ENCODE measurements around the gene GIPC1.
"Not testable (repeated sequence)": the region's sequence is repeated elsewhere in the genome, so short reads cannot be mapped to it uniquely, and the experiment has no call there.

GIPC1 gene

DNA sequence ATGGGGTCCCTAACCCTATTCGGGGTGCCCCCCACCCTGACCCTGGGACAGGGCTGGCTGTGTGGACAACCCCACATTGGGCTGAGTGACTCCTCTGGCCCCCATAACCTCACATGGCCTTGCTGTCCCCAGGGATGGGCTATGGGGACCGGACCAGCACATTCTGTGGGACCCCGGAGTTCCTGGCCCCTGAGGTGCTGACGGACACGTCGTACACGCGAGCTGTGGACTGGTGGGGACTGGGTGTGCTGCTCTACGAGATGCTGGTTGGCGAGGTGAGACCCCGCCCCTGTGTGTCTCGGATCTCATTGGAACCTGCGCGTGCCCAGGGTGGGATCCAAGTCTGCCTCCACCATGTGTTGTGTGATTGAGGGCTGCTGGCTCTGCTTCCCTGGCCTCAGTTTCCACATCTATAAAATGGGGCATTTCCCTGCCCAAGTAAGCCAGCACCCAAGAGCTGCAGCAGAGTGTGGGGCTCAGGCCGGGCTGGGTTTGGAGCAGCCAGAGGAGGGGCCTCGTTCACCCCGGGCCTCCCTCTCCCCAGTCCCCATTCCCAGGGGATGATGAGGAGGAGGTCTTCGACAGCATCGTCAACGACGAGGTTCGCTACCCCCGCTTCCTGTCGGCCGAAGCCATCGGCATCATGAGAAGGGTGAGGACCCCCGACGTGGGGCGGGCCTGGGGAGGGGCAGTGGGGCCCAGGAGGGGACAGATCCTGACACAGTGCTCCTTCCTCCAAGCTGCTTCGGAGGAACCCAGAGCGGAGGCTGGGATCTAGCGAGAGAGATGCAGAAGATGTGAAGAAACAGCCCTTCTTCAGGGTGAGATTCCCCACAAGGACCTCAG is 25.7 kb downstream of the GIPC1 start:
- Histone ChIP-seq H3K36me3 (ENCODE audit: control insufficient read depth in 1 of 2, insufficient read depth in 2 of 2, low read length in 2 of 2) (peaks cover 0 to 9% of the 10 kb centered on the region in 2 donors), H3K9ac (ENCODE audit: low read depth in 1 of 2, low read length in 2 of 2) (no peak overlapping the region), H3K27ac (ENCODE audit: low read depth, low read length) (no peak overlapping the region), H3K27me3 (ENCODE audit: control insufficient read depth in 1 of 2, insufficient read depth in 2 of 2, low read length in 2 of 2) (peaks cover 15 to 18% of the 10 kb centered on the region in 2 donors), H3K4me1 (ENCODE audit: control insufficient read depth in 1 of 2, insufficient read depth in 2 of 2, low read length in 2 of 2) (peaks cover 3 to 11% of the 10 kb centered on the region in 2 donors), H3K4me3 (ENCODE audit: low read depth in 1 of 2, low read length in 2 of 2) (no peak overlapping the region), H3K9me3 (ENCODE audit: control insufficient read depth in 1 of 2, low read length in 2 of 2) (no peaks in the 10 kb centered on the region)

- Histone ChIP-seq H3K27ac (ENCODE audit: low read depth, low read length) (no peak overlapping the region), H3K9me3 (ENCODE audit: control insufficient read depth in 1 of 2, low read length in 2 of 2) (no peaks in the 10 kb centered on the region), H3K4me3 (ENCODE audit: low read depth in 1 of 2, low read length in 2 of 2) (no peak overlapping the region), H3K36me3 (ENCODE audit: control insufficient read depth in 1 of 2, insufficient read depth in 2 of 2, low read length in 2 of 2) (peaks cover 0 to 16% of the 10 kb centered on the region in 2 donors), H3K4me1 (ENCODE audit: control insufficient read depth in 1 of 2, insufficient read depth in 2 of 2, low read length in 2 of 2) (peaks cover 3 to 4% of the 10 kb centered on the region in 2 donors), H3K27me3 (ENCODE audit: control insufficient read depth in 1 of 2, insufficient read depth in 2 of 2, low read length in 2 of 2) (peaks cover 0 to 2% of the 10 kb centered on the region in 2 donors), H3K9ac (ENCODE audit: low read depth in 1 of 2, low read length in 2 of 2) (no peak overlapping the region)
These were observed 28.1 kb downstream of the GIPC1 start for GRCh38 chr19:14467816-14468215.

GRCh38 chr19:14467391-14467790 is 28.5 kb downstream of the GIPC1 start:
- no peak overlapping the region for H3K27ac ChIP-seq (ENCODE audit: low read depth, low read length)
- H3K9me3 ChIP-seq (ENCODE audit: control insufficient read depth in 1 of 2, low read length in 2 of 2): no peaks in the 10 kb centered on the region
- H3K4me1 ChIP-seq (ENCODE audit: control insufficient read depth in 1 of 2, insufficient read depth in 2 of 2, low read length in 2 of 2): peaks cover 2% of the 10 kb centered on the region in 2 donors
- no peak overlapping the region for H3K9ac ChIP-seq (ENCODE audit: low read depth in 1 of 2, low read length in 2 of 2)
- H3K4me3 ChIP-seq (ENCODE audit: low read depth in 1 of 2, low read length in 2 of 2): no peak overlapping the region
- H3K36me3 ChIP-seq (ENCODE audit: control insufficient read depth in 1 of 2, insufficient read depth in 2 of 2, low read length in 2 of 2): peaks cover 0 to 16% of the 10 kb centered on the region in 2 donors
- H3K27me3 ChIP-seq (ENCODE audit: control insufficient read depth in 1 of 2, insufficient read depth in 2 of 2, low read length in 2 of 2): no peaks in the 10 kb centered on the region

GRCh38 chr19:14463747-14464146 is 32.2 kb downstream of the GIPC1 start:
- Histone ChIP-seq H3K9me3 (ENCODE audit: control insufficient read depth in 1 of 2, low read length in 2 of 2) (no peaks in the 10 kb centered on the region), H3K4me3 (ENCODE audit: low read depth in 1 of 2, low read length in 2 of 2) (no peak overlapping the region), H3K27me3 (ENCODE audit: control insufficient read depth in 1 of 2, insufficient read depth in 2 of 2, low read length in 2 of 2) (no peaks in the 10 kb centered on the region), H3K4me1 (ENCODE audit: control insufficient read depth in 1 of 2, insufficient read depth in 2 of 2, low read length in 2 of 2) (no peaks in the 10 kb centered on the region), H3K27ac (ENCODE audit: low read depth, low read length) (no peak overlapping the region), H3K9ac (ENCODE audit: low read depth in 1 of 2, low read length in 2 of 2) (no peak overlapping the region), H3K36me3 (ENCODE audit: control insufficient read depth in 1 of 2, insufficient read depth in 2 of 2, low read length in 2 of 2) (peaks cover 0 to 21% of the 10 kb centered on the region in 2 donors)

DNA sequence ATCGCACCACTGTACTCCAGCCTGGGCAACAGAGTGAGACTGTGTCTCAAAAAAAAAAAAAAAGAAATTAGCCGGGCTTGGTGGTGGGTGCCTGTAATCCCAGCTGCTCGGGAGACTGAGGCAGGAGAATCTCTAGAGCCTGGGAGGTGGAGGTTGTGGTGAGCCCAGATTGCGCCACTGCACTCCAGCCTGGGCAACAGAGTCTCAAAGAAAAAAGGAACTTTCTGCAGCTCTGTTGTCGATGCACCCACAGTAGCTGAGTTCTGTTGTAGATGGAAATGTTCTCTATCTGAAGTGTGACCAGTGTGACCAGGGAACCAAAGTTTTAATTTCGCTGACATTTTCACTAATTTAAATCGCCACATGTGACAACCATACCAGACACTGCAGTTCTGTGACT is 33.5 kb downstream of the GIPC1 start:
- H3K27ac ChIP-seq (ENCODE audit: low read depth, low read length); H3K4me3 ChIP-seq (ENCODE audit: low read depth in 1 of 2, low read length in 2 of 2); H3K9me3 ChIP-seq (ENCODE audit: control insufficient read depth in 1 of 2, low read length in 2 of 2); H3K4me1 ChIP-seq (ENCODE audit: control insufficient read depth in 1 of 2, insufficient read depth in 2 of 2, low read length in 2 of 2); H3K9ac ChIP-seq (ENCODE audit: low read depth in 1 of 2, low read length in 2 of 2); H3K27me3 ChIP-seq (ENCODE audit: control insufficient read depth in 1 of 2, insufficient read depth in 2 of 2, low read length in 2 of 2): not testable (repeated sequence)
- peaks cover 0 to 17% of the 10 kb centered on the region in 2 donors for H3K36me3 ChIP-seq (ENCODE audit: control insufficient read depth in 1 of 2, insufficient read depth in 2 of 2, low read length in 2 of 2)

DNA sequence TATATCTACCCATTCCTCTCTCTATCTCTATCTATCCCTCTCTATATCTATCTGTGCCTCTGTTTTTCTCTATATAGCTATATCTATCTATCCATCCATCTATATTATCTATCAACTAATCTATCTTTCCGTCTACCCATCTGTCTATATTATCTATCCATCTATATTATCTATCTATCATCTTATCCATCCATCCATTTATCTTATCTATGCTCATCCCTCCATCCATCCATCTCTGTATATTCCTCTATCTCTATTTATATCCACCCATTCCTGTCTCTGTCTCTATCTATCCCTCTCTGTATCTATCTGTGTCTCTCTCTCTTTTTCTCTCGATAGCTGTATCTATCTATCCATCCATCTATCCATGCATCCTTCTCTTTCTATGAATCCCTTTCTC is 35.0 kb downstream of the GIPC1 start:
- Histone ChIP-seq H3K27me3 (ENCODE audit: control insufficient read depth in 1 of 2, insufficient read depth in 2 of 2, low read length in 2 of 2) (no peaks in the 10 kb centered on the region), H3K9me3 (ENCODE audit: control insufficient read depth in 1 of 2, low read length in 2 of 2) (no peaks in the 10 kb centered on the region), H3K9ac (ENCODE audit: low read depth in 1 of 2, low read length in 2 of 2) (no peak overlapping the region), H3K36me3 (ENCODE audit: control insufficient read depth in 1 of 2, insufficient read depth in 2 of 2, low read length in 2 of 2) (peaks cover 0 to 17% of the 10 kb centered on the region in 2 donors), H3K27ac (ENCODE audit: low read depth, low read length) (no peak overlapping the region), H3K4me1 (ENCODE audit: control insufficient read depth in 1 of 2, insufficient read depth in 2 of 2, low read length in 2 of 2) (no peaks in the 10 kb centered on the region), H3K4me3 (ENCODE audit: low read depth in 1 of 2, low read length in 2 of 2) (no peak overlapping the region)

- Histone ChIP-seq H3K36me3 (ENCODE audit: control insufficient read depth in 1 of 2, insufficient read depth in 2 of 2, low read length in 2 of 2) (peaks cover 0 to 17% of the 10 kb centered on the region in 2 donors), H3K27me3 (ENCODE audit: control insufficient read depth in 1 of 2, insufficient read depth in 2 of 2, low read length in 2 of 2) (no peaks in the 10 kb centered on the region), H3K4me3 (ENCODE audit: low read depth in 1 of 2, low read length in 2 of 2) (no peak overlapping the region), H3K9ac (ENCODE audit: low read depth in 1 of 2, low read length in 2 of 2) (no peak overlapping the region), H3K4me1 (ENCODE audit: control insufficient read depth in 1 of 2, insufficient read depth in 2 of 2, low read length in 2 of 2) (no peaks in the 10 kb centered on the region), H3K9me3 (ENCODE audit: control insufficient read depth in 1 of 2, low read length in 2 of 2) (no peaks in the 10 kb centered on the region), H3K27ac (ENCODE audit: low read depth, low read length) (no peak overlapping the region)
These were observed 36.2 kb downstream of the GIPC1 start for GRCh38 chr19:14459703-14460102.

DNA sequence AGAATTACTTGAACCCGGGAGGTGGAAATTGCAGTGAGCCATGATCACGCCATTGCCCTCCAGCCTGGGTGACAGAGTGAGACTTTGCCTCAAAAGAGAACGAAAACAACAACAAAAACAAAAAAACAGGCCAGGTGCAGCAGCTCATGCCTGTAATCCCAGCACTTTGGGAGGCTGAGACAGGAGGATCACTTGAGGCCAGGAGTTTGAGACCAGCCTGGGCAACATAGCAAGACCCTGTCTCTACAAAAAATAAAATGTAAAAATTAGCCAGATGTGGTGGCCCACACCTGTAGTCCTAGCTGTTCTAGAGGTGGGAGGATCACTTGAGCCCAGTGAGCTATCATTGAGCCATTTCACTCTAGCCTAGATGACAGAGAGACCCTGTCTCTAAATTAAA is 43.6 kb downstream of the GIPC1 start:
- H3K9ac ChIP-seq (ENCODE audit: low read depth in 1 of 2, low read length in 2 of 2); H3K27ac ChIP-seq (ENCODE audit: low read depth, low read length); H3K4me1 ChIP-seq (ENCODE audit: control insufficient read depth in 1 of 2, insufficient read depth in 2 of 2, low read length in 2 of 2); H3K4me3 ChIP-seq (ENCODE audit: low read depth in 1 of 2, low read length in 2 of 2); H3K27me3 ChIP-seq (ENCODE audit: control insufficient read depth in 1 of 2, insufficient read depth in 2 of 2, low read length in 2 of 2); H3K9me3 ChIP-seq (ENCODE audit: control insufficient read depth in 1 of 2, low read length in 2 of 2): not testable (repeated sequence)
- peaks cover 5 to 28% of the 10 kb centered on the region in 2 donors for H3K36me3 ChIP-seq (ENCODE audit: control insufficient read depth in 1 of 2, insufficient read depth in 2 of 2, low read length in 2 of 2)

DNA sequence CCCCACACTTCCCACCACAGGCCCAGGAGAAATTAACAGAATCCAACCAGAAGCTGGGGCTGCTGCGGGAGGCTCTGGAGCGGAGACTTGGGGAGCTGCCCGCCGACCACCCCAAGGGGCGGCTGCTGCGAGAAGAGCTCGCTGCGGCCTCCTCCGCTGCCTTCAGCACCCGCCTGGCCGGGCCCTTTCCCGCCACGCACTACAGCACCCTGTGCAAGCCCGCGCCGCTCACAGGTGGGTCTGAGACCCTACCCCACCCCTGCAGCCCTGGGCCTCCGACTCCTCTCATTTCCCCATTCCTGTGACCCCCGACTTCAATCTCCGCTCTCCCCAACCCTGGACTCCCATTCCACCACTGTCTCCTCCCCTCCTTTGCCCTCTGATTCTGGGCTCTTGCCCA is 45.1 kb downstream of the GIPC1 start:
- no peaks in the 10 kb centered on the region for H3K9me3 ChIP-seq (ENCODE audit: control insufficient read depth in 1 of 2, low read length in 2 of 2)
- no peaks in the 10 kb centered on the region for H3K27me3 ChIP-seq (ENCODE audit: control insufficient read depth in 1 of 2, insufficient read depth in 2 of 2, low read length in 2 of 2)
- H3K27ac ChIP-seq (ENCODE audit: low read depth, low read length): no peak overlapping the region
- no peaks in the 10 kb centered on the region for H3K4me1 ChIP-seq (ENCODE audit: control insufficient read depth in 1 of 2, insufficient read depth in 2 of 2, low read length in 2 of 2)
- no peak overlapping the region for H3K9ac ChIP-seq (ENCODE audit: low read depth in 1 of 2, low read length in 2 of 2)
- peaks cover 5 to 37% of the 10 kb centered on the region in 2 donors for H3K36me3 ChIP-seq (ENCODE audit: control insufficient read depth in 1 of 2, insufficient read depth in 2 of 2, low read length in 2 of 2)
- H3K4me3 ChIP-seq (ENCODE audit: low read depth in 1 of 2, low read length in 2 of 2): no peak overlapping the region

- H3K4me1 ChIP-seq (ENCODE audit: control insufficient read depth in 1 of 2, insufficient read depth in 2 of 2, low read length in 2 of 2): no peaks in the 10 kb centered on the region
- H3K9ac ChIP-seq (ENCODE audit: low read depth in 1 of 2, low read length in 2 of 2): no peak overlapping the region
- no peaks in the 10 kb centered on the region for H3K9me3 ChIP-seq (ENCODE audit: control insufficient read depth in 1 of 2, low read length in 2 of 2)
- peaks cover 5 to 37% of the 10 kb centered on the region in 2 donors for H3K36me3 ChIP-seq (ENCODE audit: control insufficient read depth in 1 of 2, insufficient read depth in 2 of 2, low read length in 2 of 2)
- H3K27me3 ChIP-seq (ENCODE audit: control insufficient read depth in 1 of 2, insufficient read depth in 2 of 2, low read length in 2 of 2): no peaks in the 10 kb centered on the region
- no peak overlapping the region for H3K27ac ChIP-seq (ENCODE audit: low read depth, low read length)
- no peak overlapping the region for H3K4me3 ChIP-seq (ENCODE audit: low read depth in 1 of 2, low read length in 2 of 2)
These were observed 45.6 kb downstream of the GIPC1 start for GRCh38 chr19:14450168-14450874.

Data from duodenal mucosa (tissue), 2 donors.